HCT116 (cell line): Measurements from ENCODE around the gene KRT2. TPM values are rescaled to one million over a fixed set of nuclear protein-coding genes. Genes with fewer than 3 reads are reported as not detected.

Source experiments
- ATAC-seq: fragments of 200-7000 bp; cut with Tn5 transposase; 2 replicates; pipeline ENCODE4 v1.9.1; 2020; ENCODE audit warnings: mild to moderate bottlenecking, moderate library complexity
- BruUV-seq: library from RNA; stranded (reverse); fragments of 400-500 nt; replicated peaks from 2 replicates; lab custom pipeline; 2021; lab: Mats Ljungman, UMichigan
- CTCF ChIA-PET: fragments of 300-600 bp; sonication (Branson Sonifier 250); formaldehyde crosslinking; loops from one replicate; lab custom pipeline; 2021; ENCODE audit warnings: antibody characterized with exemption; lab: Charles Lee
- POLR2A ChIA-PET: fragments of 300-600, 350-600 bp; sonication (Branson Sonifier 250); formaldehyde crosslinking; loops from one replicate; lab custom pipeline; 2021; ENCODE audit warnings: antibody characterized with exemption; lab: Charles Lee
- RAD21 ChIA-PET, 2 experiments: fragments of 300-600 bp; sonication (Branson Sonifier 250); formaldehyde crosslinking; loops; one replicate each; lab custom pipeline; 2023; ENCODE audit warnings: low total read pairs in 2 of 2; ENCODE audit not compliant: uncharacterized antibody in 2 of 2, unreplicated experiment in 2 of 2, low non-redundant PET in 1 of 2; lab: Charles Lee
- DNase-seq: peaks from one replicate; pipeline ENCODE4 v3.0.0-alpha.2; 2010; ENCODE audit warnings: low read depth, low spot score
- H2AFZ ChIP-seq: fragments of 200-600 bp; shearing (Covaris generic), sonication (generic); 2 replicates; pipeline ENCODE4 v1.6.1; 2017; ENCODE audit warnings: low read depth, mixed run types, mixed read lengths, antibody characterized with exemption, low read length; ENCODE audit not compliant: poor library complexity, severe bottlenecking
- H3K27ac ChIP-seq: 2 replicates; pipeline ENCODE4 v1.5.1; 2012; ENCODE audit warnings: low read depth, low read length
- H3K27me3 ChIP-seq: fragments of 200-600 bp; sonication (generic); 2 replicates; pipeline ENCODE4 v1.6.1; 2016; ENCODE audit warnings: mixed run types, low read length, mixed read lengths; ENCODE audit not compliant: insufficient read depth
- H3K36me3 ChIP-seq, 2 experiments: fragments of 200-500 bp in 1 of 2; fragments of 200-600 bp in 1 of 2; sonication (Bioruptor generic) in 1 of 2; sonication (generic) in 1 of 2; 2 replicates each; pipeline versions ENCODE4 v1.5.1 to v1.6.1; 2014 to 2016; ENCODE audit warnings: low read length in 2 of 2, inconsistent platforms in 1 of 2, mixed read lengths in 1 of 2, mixed run types in 1 of 2; ENCODE audit not compliant: insufficient read depth in 2 of 2, control insufficient read depth in 1 of 2
- H3K4me1 ChIP-seq, 2 experiments: fragments of 200-600 bp in 1 of 2; sonication (generic) in 1 of 2; 2 replicates each; pipeline versions ENCODE4 v1.5.1 to v1.6.1; 2012 to 2017; ENCODE audit warnings: low read length in 2 of 2, inconsistent platforms in 1 of 2, mild to moderate bottlenecking in 1 of 2, mixed read lengths in 1 of 2, mixed run types in 1 of 2, moderate library complexity in 1 of 2; ENCODE audit not compliant: insufficient read depth in 2 of 2, control insufficient read depth in 1 of 2
- H3K4me2 ChIP-seq: fragments of 200-600 bp; sonication (generic); 2 replicates; pipeline ENCODE4 v1.6.1; 2017; ENCODE audit warnings: mixed run types, low read length, mixed read lengths
- H3K4me3 ChIP-seq, 2 experiments: fragments of 200-600 bp in 1 of 2; sonication (generic) in 1 of 2; replicated peaks in 1 of 2; 2 replicates each; pipeline ENCODE4 v1.5.1; 2011 to 2016; ENCODE audit warnings: low read length in 2 of 2, control low read depth in 1 of 2, low read depth in 1 of 2, mild to moderate bottlenecking in 1 of 2, mixed read lengths in 1 of 2, mixed run types in 1 of 2
- H3K79me2 ChIP-seq: fragments of 200-600 bp; sonication (generic); 2 replicates; pipeline ENCODE4 v1.6.1; 2017; ENCODE audit warnings: mild to moderate bottlenecking, mixed run types, low read length, moderate library complexity, mixed read lengths; ENCODE audit not compliant: insufficient read depth
- H3K9ac ChIP-seq: fragments of 200-600 bp; sonication (generic); 2 replicates; pipeline ENCODE4 v1.6.1; 2016; ENCODE audit warnings: low read length, mixed read lengths
- H3K9me2 ChIP-seq: fragments of 200-600 bp; sonication (generic), shearing (Covaris generic); 2 replicates; pipeline ENCODE4 v1.6.1; 2017; ENCODE audit warnings: mixed run types, mild to moderate bottlenecking, moderate library complexity; ENCODE audit not compliant: insufficient read depth
- H3K9me3 ChIP-seq, 2 experiments: fragments of 200-500 bp in 1 of 2; fragments of 200-600 bp in 1 of 2; sonication (Bioruptor generic) in 1 of 2; sonication (generic) in 1 of 2; 2 replicates each; pipeline ENCODE4 v1.6.1; 2014 to 2017; ENCODE audit warnings: low read length in 2 of 2, mixed read lengths in 2 of 2, inconsistent platforms in 1 of 2, low read depth in 1 of 2, mild to moderate bottlenecking in 1 of 2, mixed run types in 1 of 2, moderate library complexity in 1 of 2; ENCODE audit not compliant: control insufficient read depth in 1 of 2, insufficient read depth in 1 of 2
- H4K20me1 ChIP-seq: fragments of 200-600 bp; sonication (generic), shearing (Covaris generic); 2 replicates; pipeline ENCODE4 v1.6.1; 2017; ENCODE audit warnings: mixed run types, mild to moderate bottlenecking, moderate library complexity; ENCODE audit not compliant: insufficient read depth
- CEBPB ChIP-seq: IDR thresholded peaks from 2 replicates; pipeline ENCODE4 v1.6.1; 2012; ENCODE audit warnings: low read depth
- EGR1 ChIP-seq: IDR thresholded peaks from 2 replicates; pipeline ENCODE4 v1.6.1; 2012; ENCODE audit warnings: low read depth
- EZH2phosphoT487 ChIP-seq: fragments of 200-600 bp; IDR thresholded peaks from 2 replicates; pipeline ENCODE4 v1.6.1; 2018; ENCODE audit warnings: antibody characterized with exemption, borderline replicate concordance
- FOSL1 ChIP-seq: IDR thresholded peaks from 2 replicates; pipeline ENCODE4 v1.6.1; 2012; ENCODE audit warnings: low read depth
- JUND ChIP-seq: IDR thresholded peaks from 2 replicates; pipeline ENCODE4 v1.6.1; 2012
- MAX ChIP-seq: IDR thresholded peaks from 2 replicates; pipeline ENCODE4 v1.6.1; 2012
- POLR2A ChIP-seq: IDR thresholded peaks from 2 replicates; pipeline ENCODE4 v1.7.0; 2011; ENCODE audit warnings: borderline replicate concordance; ENCODE audit not compliant: insufficient read depth, insufficient read length; ENCODE audit errors: extremely low read depth
- RAD21 ChIP-seq: IDR thresholded peaks from 2 replicates; pipeline ENCODE4 v1.6.1; 2012; ENCODE audit warnings: low read depth, mild to moderate bottlenecking
- REST ChIP-seq: IDR thresholded peaks from 2 replicates; pipeline ENCODE4 v1.6.1; 2012; ENCODE audit warnings: low read depth
- SIN3A ChIP-seq: IDR thresholded peaks from 2 replicates; pipeline ENCODE4 v1.6.1; 2012; ENCODE audit warnings: low read depth
- TCF7L2 ChIP-seq: IDR thresholded peaks from 2 replicates; pipeline ENCODE4 v1.7.0; 2011; ENCODE audit warnings: borderline replicate concordance, inconsistent platforms; ENCODE audit not compliant: insufficient read depth, insufficient read length; ENCODE audit errors: extremely low read depth
- YY1 ChIP-seq: IDR thresholded peaks from 2 replicates; pipeline ENCODE4 v1.6.1; 2011; ENCODE audit warnings: low read length, low read depth, moderate library complexity, mild to moderate bottlenecking; ENCODE audit not compliant: insufficient replicate concordance; ENCODE audit errors: extremely low read depth
- ZBTB33 ChIP-seq: IDR thresholded peaks from 2 replicates; pipeline ENCODE4 v1.6.1; 2011; ENCODE audit warnings: mild to moderate bottlenecking, low read length, moderate library complexity; ENCODE audit not compliant: insufficient replicate concordance; ENCODE audit errors: extremely low read depth
- ZNF274 ChIP-seq: fragments of 200-500 bp; sonication (Bioruptor generic); IDR thresholded peaks from 2 replicates; pipeline ENCODE4 v1.6.1; 2014; ENCODE audit warnings: mild to moderate bottlenecking, low read depth, low read length, inconsistent platforms
- intact Hi-C: fragments of 100-400 bp; cut with micrococcal nuclease; formaldehyde crosslinking; loops from 2 replicates; pipeline ENCODE4 v1.10.0; 2022
- total RNA-seq: library from RNA; stranded (reverse); gene quantifications from one replicate; pipeline ENCODE4 v1.2.1, GENCODE V29; 2021; ENCODE audit not compliant: unreplicated experiment

KRT2 gene
- total RNA-seq, 1 experiment from 2014 or later, result not detected

GRCh38 chr12:52650520-52651081, 1.4 kb downstream of the KRT2 start (continued):
- TF ChIP-seq ZBTB33 (no peak), SIN3A (no peak), POLR2A (no peak), ZNF274 (no peak)
- TF ChIP-seq, all 23 proteins: peak for 0

GRCh38 chr12:52649066-52649465, 2.9 kb downstream of the KRT2 start:
- Histone ChIP-seq H3K27me3 (peaks cover 6% of the 10 kb centered on the region; the same call in 1 of the 2 replicates), H3K27ac (no peak overlapping the region), H4K20me1 (no peaks in the 10 kb centered on the region), H3K9me2 (no peaks in the 10 kb centered on the region), H3K4me3 (no peak overlapping the region), H3K4me1 (no peaks in the 10 kb centered on the region), H3K9me3 (no peaks in the 10 kb centered on the region), H3K4me2 (no peak overlapping the region), H3K9ac (no peak overlapping the region), H2AFZ (no peak overlapping the region), H3K79me2 (no peaks in the 10 kb centered on the region), H3K36me3 (no peaks in the 10 kb centered on the region)
- ATAC-seq (no peak), DNase-seq (no peak)
- ChIA-PET RAD21 (no interaction called here), CTCF (no interaction called here), POLR2A (no interaction called here)
- no peak for TF ChIP-seq EZH2phosphoT487
- TF ChIP-seq EGR1, result no peak
- no peak for TF ChIP-seq SIN3A
- no peak for TF ChIP-seq TCF7L2
- TF ChIP-seq MAX, result no peak
- TF ChIP-seq YY1, result no peak
- no peak for TF ChIP-seq FOSL1
- no peak for TF ChIP-seq RAD21
- TF ChIP-seq POLR2A, result no peak
- TF ChIP-seq REST, result no peak
- no peak for TF ChIP-seq ZNF274
- TF ChIP-seq CEBPB, result no peak
- TF ChIP-seq JUND, result no peak
- BruUV-seq, result no TSS peak
- intact Hi-C loops, result no loop called here
